ENCODE data around the gene MEIOB.

- TF ChIP-seq CTCF (IDR thresholded peaks at IDR 0.05; ENCODE audit: low read depth, low read length) (no peak), EZH2phosphoT487 (IDR thresholded peaks at IDR 0.05; ENCODE audit: low read depth) (no peak)
Measured at GRCh38 chr16:1791943-1792812, 79.8 kb downstream of the MEIOB start.

Data from OCI-LY3 (cell line).